NT2/D1 (cell line): ENCODE data around the gene ADGRF4.

Experiments
- SUZ12 ChIP-seq: IDR thresholded peaks from 2 replicates; pipeline ENCODE4 v1.6.1; 2011; ENCODE audit not compliant: insufficient read length, insufficient read depth; ENCODE audit errors: extremely low read depth
- YY1 ChIP-seq: IDR thresholded peaks from 2 replicates; pipeline ENCODE4 v1.6.1; 2011; ENCODE audit not compliant: insufficient read length, insufficient read depth
- ZNF274 ChIP-seq: IDR thresholded peaks from 2 replicates; pipeline ENCODE4 v1.6.1; 2011; ENCODE audit warnings: mild to moderate bottlenecking, low read depth, low read length

DNA sequence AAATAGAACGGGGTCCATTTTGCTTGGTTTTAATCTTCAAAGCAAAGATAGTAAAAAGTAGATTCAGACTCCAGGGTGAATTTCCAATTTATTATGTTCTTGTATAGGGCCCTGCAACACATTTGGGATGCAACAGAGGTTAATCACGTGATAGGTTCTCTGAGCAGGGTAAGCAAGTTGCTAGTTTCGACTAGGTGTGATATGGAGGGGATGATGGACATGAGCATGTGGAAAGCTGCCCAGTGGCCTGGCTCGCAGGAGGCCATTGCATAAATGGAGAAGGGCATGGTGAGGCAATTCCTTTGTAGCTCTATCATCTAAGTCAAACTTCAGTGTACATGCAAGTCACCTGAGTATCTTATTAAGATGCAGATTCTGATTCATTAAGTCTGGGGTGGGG is 17.7 kb upstream of the ADGRF4 start:
- TF ChIP-seq ZNF274 (no peak), YY1 (no peak), SUZ12 (no peak)
